Tibial nerve (tissue), 4 donors: ENCODE measurements around the gene HTT. TPM values are rescaled to one million over a fixed set of nuclear protein-coding genes. Genes with fewer than 3 reads are reported as not detected.

ENCODE experiments used
- DNase-seq, 2 donors: peaks; one replicate each; pipeline ENCODE4 v3.0.0-alpha.2; 2019; ENCODE audit warnings: low spot score in 2 of 2
- H3K27ac ChIP-seq, 4 donors: fragments of 200-600 bp; sonication (generic) in 3 of 4; one replicate each; pipeline ENCODE4 v1.5.1; 2017 to 2019; ENCODE audit warnings: mild to moderate bottlenecking in 1 of 4
- H3K27me3 ChIP-seq, 2 donors: fragments of 200-600 bp; sonication (generic) in 1 of 2; one replicate each; pipeline versions ENCODE4 v1.5.1 to v1.6.0; 2017 to 2019
- H3K36me3 ChIP-seq, 3 donors: fragments of 200-600 bp; sonication (generic); one replicate each; pipeline ENCODE4 v1.5.1; 2018 to 2019
- H3K4me1 ChIP-seq, 4 donors: fragments of 200-600 bp; sonication (generic) in 3 of 4; one replicate each; pipeline ENCODE4 v1.5.1; 2017 to 2019
- H3K4me3 ChIP-seq, 4 donors: fragments of 200-600 bp; sonication (generic) in 3 of 4; one replicate each; pipeline ENCODE4 v1.5.1; 2017 to 2019; ENCODE audit warnings: mild to moderate bottlenecking in 1 of 4, moderate library complexity in 1 of 4
- H3K9me3 ChIP-seq, 4 donors: fragments of 200-600 bp; sonication (generic) in 3 of 4; one replicate each; pipeline ENCODE4 v1.5.1; 2017 to 2019
- CTCF ChIP-seq, 5 experiments: fragments of 200-600 bp in 3 of 5; fragments of 450-650 bp in 2 of 5; sonication (generic) in 3 of 5; IDR thresholded peaks; one replicate each; pipeline ENCODE4 v1.5.1; 2016 to 2019; ENCODE audit warnings: antibody characterized with exemption in 5 of 5, mild to moderate bottlenecking in 3 of 5, moderate library complexity in 2 of 5
- EP300 ChIP-seq, 2 donors: sonication (generic); formaldehyde crosslinking; IDR thresholded peaks; one replicate each; pipeline ENCODE4 v1.6.1; 2017; ENCODE audit warnings: antibody characterized with exemption in 2 of 2, mild to moderate bottlenecking in 1 of 2
- POLR2A ChIP-seq, 2 donors: fragments of 450-650 bp; IDR thresholded peaks; one replicate each; pipeline ENCODE4 v1.6.1; 2017; ENCODE audit warnings: antibody characterized with exemption in 2 of 2, mild to moderate bottlenecking in 2 of 2, moderate library complexity in 2 of 2
- WGBS, 2 donors: methylation state at CpG; one replicate each; pipeline ENCODE4 v1.1.5; 2018; 5-methylcytosine and 5-hydroxymethylcytosine counted together
- total RNA-seq, 4 donors: library from RNA; depleted of rRNA; stranded (reverse); fragments of >200 nt; gene quantifications; one replicate each; pipeline ENCODE4 v1.1.0, GENCODE V29; 2016

Gene HTT
- total RNA-seq, 4 donors from 2014 or later = 62.2 to 93.6 (median 81.2) TPM

GRCh38 chr4:3283916-3284315, 209.4 kb downstream of the HTT start:
- Histone ChIP-seq H3K9me3 (peaks cover 0 to 10% (median 0%) of the 10 kb centered on the region in 4 donors), H3K4me1 (peaks cover 0 to 9% (median 2%) of the 10 kb centered on the region in 4 donors), H3K27me3 (peaks cover 0 to 40% of the 10 kb centered on the region in 2 donors), H3K27ac (no peak overlapping the region), H3K4me3 (no peak overlapping the region), H3K36me3 (no peaks in the 10 kb centered on the region)
- DNase-seq = no peak
- WGBS, 2 donors = 68 to 70% methylated on average over 13 of the region's 13 CpGs
- TF ChIP-seq POLR2A (IDR thresholded peaks at IDR 0.05) (no peak), CTCF (IDR thresholded peaks at IDR 0.05) (no peak), EP300 (IDR thresholded peaks at IDR 0.05) (no peak)

DNA sequence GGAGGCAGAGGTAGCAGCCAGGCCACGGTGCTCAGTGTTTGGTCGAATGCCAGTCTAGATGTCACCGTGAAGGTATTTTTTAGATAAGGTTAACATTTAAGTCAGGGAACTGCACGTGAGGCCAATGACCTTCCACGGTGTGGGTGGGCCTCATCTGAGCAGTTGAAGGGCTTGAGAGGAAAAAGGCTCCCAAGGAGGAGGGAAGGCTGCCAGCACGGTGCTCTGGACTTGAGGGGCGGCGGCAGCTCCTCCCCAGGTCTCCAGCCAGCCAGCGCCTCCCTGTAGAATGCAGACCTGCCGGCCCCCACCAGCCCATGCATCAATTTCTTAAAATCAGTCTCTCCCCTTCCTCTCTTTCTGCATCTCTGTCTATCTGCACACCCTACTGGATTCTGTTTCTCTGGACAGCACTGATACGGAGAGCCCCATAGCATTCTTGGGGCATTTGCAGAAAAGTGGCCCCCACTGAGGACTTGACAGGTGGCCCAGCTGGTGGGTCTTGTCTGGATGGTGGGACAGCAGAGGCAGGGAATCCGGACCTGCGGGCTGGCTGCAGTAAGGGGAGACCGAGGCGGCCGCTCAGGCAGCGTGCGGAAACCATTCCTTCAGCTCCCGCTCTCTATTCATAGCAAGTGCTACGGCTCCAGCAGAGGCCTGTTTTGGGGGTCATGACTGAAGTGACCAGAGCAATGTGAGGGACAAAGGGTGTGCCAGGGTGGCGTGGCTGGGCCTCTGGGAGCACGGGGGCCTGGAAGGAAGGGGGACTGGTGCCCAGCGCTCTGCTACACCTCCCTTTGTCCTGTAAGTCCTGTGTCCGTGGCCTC, 210.5 kb downstream of the HTT start:
- Histone ChIP-seq H3K27ac (no peak overlapping the region), H3K9me3 (peaks cover 0 to 10% (median 0%) of the 10 kb centered on the region in 4 donors), H3K27me3 (peaks cover 0 to 40% of the 10 kb centered on the region in 2 donors), H3K36me3 (no peaks in the 10 kb centered on the region), H3K4me1 (peaks cover 0 to 9% (median 2%) of the 10 kb centered on the region in 4 donors), H3K4me3 (no peak overlapping the region)
- TF ChIP-seq POLR2A (IDR thresholded peaks at IDR 0.05) = no peak
- TF ChIP-seq CTCF (IDR thresholded peaks at IDR 0.05) = no peak
- TF ChIP-seq EP300 (IDR thresholded peaks at IDR 0.05) = no peak
- DNase-seq = no peak
- WGBS, 2 donors = 81 to 84% methylated on average over 21 to 24 of the region's 24 CpGs

DNA sequence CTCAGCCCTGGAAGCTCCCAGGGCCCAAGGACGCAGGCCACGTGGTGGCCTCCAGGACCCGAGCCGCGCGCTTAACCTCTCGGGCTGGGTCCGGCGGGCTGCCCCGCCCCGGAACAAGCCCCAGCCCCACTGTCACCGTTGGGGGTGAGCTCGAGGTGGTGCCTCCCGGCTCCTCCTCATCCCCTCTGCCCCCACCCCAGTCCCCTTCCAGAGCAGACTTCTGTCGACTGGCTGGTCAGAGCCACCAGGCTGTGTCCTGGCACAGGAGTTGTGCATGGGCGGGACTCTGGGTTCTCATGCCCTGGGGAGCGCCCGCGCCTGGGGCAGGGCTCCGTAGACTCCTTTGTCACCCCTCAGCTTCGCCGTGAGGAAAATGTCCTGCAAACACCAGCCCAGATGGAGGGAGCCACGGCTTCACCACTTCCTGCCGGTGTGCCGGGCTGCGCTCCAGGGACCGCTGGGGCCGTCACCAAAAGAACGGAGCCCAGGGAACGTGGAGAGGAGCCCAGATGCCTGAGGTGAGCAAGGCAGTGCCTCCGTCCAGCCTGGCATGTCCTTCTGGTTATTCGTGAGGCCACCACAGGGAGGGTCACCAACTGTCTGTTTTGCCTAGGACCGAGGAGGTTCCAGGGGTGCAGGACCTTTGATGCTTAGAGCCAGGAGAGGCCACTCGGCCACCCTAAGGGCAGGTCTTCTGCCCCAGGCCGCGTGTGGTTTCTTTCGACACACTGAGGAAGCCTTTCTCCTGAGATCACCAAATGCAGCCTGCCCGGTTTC, 211.3 kb downstream of the HTT start:
- TF ChIP-seq CTCF (IDR thresholded peaks at IDR 0.05) (no peak), POLR2A (IDR thresholded peaks at IDR 0.05) (no peak), EP300 (IDR thresholded peaks at IDR 0.05) (no peak)
- peaks cover 0 to 40% of the 10 kb centered on the region in 2 donors for H3K27me3 ChIP-seq
- H3K27ac ChIP-seq = no peak overlapping the region
- H3K4me1 ChIP-seq = peaks cover 0 to 12% (median 2%) of the 10 kb centered on the region in 4 donors
- no peaks in the 10 kb centered on the region for H3K36me3 ChIP-seq
- no peak for DNase-seq
- WGBS, 2 donors = 68 to 77% methylated on average over 23 to 35 of the region's 38 CpGs
- peaks cover 0 to 10% (median 0%) of the 10 kb centered on the region in 4 donors for H3K9me3 ChIP-seq
- H3K4me3 ChIP-seq = no peak overlapping the region

GRCh38 chr4:3286335-3287175, 212.1 kb downstream of the HTT start:
- WGBS, 2 donors = 65 to 71% methylated on average over 29 to 32 of the region's 32 CpGs
- TF ChIP-seq CTCF (IDR thresholded peaks at IDR 0.05) = no peak
- no peak for TF ChIP-seq EP300 (IDR thresholded peaks at IDR 0.05)
- no peak for TF ChIP-seq POLR2A (IDR thresholded peaks at IDR 0.05)
- no peak overlapping the region for H3K27ac ChIP-seq
- no peaks in the 10 kb centered on the region for H3K36me3 ChIP-seq
- peaks cover 0 to 6% (median 0%) of the 10 kb centered on the region in 4 donors for H3K9me3 ChIP-seq
- peaks cover 0 to 40% of the 10 kb centered on the region in 2 donors for H3K27me3 ChIP-seq
- H3K4me1 ChIP-seq = peaks cover 0 to 20% (median 8%) of the 10 kb centered on the region in 4 donors
- no peak for DNase-seq
- H3K4me3 ChIP-seq = no peak overlapping the region
